Mesenchymal stem cell (in vitro differentiated cells and primary cell): ENCODE measurements around the gene CFAP410.
A peak's percentile ranks its signal among the peaks of the same experiment; 100 is the strongest.

Source experiments
- DNase-seq: peaks from one replicate; pipeline ENCODE4 v3.0.0-alpha.2; 2013
- H2AFZ ChIP-seq: one replicate; pipeline ENCODE4 v1.6.1; 2013; ENCODE audit warnings: low read depth, mild to moderate bottlenecking, control low read depth, inconsistent platforms, low read length, moderate library complexity
- H2AK5ac ChIP-seq: 2 replicates; pipeline ENCODE4 v1.6.1; 2013; ENCODE audit warnings: low read length, moderate library complexity, mild to moderate bottlenecking, inconsistent platforms; ENCODE audit not compliant: severe bottlenecking
- H2BK120ac ChIP-seq: one replicate; pipeline ENCODE4 v1.6.1; 2013; ENCODE audit warnings: low read depth, mild to moderate bottlenecking, inconsistent platforms, low read length, moderate library complexity
- H2BK12ac ChIP-seq, 2 experiments: one replicate each; pipeline ENCODE4 v1.6.1; 2013; ENCODE audit warnings: inconsistent platforms in 2 of 2, low read length in 2 of 2, mild to moderate bottlenecking in 2 of 2, moderate library complexity in 2 of 2, control low read depth in 1 of 2
- H2BK15ac ChIP-seq: one replicate; pipeline ENCODE4 v1.6.1; 2013; ENCODE audit warnings: mild to moderate bottlenecking, low read depth, inconsistent platforms; ENCODE audit not compliant: poor library complexity, severe bottlenecking
- H2BK5ac ChIP-seq: 2 replicates; pipeline ENCODE4 v1.6.1; 2013; ENCODE audit warnings: low read depth, mild to moderate bottlenecking, low read length, control low read depth, inconsistent platforms; ENCODE audit not compliant: poor library complexity, severe bottlenecking
- H3K14ac ChIP-seq, 2 experiments: one replicate each; pipeline ENCODE4 v1.6.1; 2013; ENCODE audit warnings: inconsistent platforms in 2 of 2, low read length in 2 of 2, control low read depth in 1 of 2, mild to moderate bottlenecking in 1 of 2, moderate library complexity in 1 of 2
- H3K18ac ChIP-seq, 2 experiments: one replicate each; pipeline ENCODE4 v1.6.1; 2013; ENCODE audit warnings: inconsistent platforms in 2 of 2, low read length in 2 of 2, control low read depth in 1 of 2, low read depth in 1 of 2, mild to moderate bottlenecking in 1 of 2
- H3K23ac ChIP-seq, 2 experiments: one replicate each; pipeline ENCODE4 v1.6.1; 2013; ENCODE audit warnings: inconsistent platforms in 2 of 2, low read length in 2 of 2, mild to moderate bottlenecking in 2 of 2, moderate library complexity in 2 of 2, control low read depth in 1 of 2
- H3K27ac ChIP-seq: 2 replicates; pipeline ENCODE4 v1.5.1; 2013; ENCODE audit warnings: mild to moderate bottlenecking, moderate library complexity, low read length, control low read depth, inconsistent platforms; ENCODE audit not compliant: poor library complexity, severe bottlenecking
- H3K27me3 ChIP-seq, 2 experiments: 2 replicates each; pipeline versions ENCODE4 v1.6.1 to v1.7.0; 2013; ENCODE audit warnings: low read length in 2 of 2, mild to moderate bottlenecking in 2 of 2, moderate library complexity in 2 of 2, control low read depth in 1 of 2, inconsistent platforms in 1 of 2; ENCODE audit not compliant: control insufficient read depth in 1 of 2, insufficient read depth in 1 of 2
- H3K36me3 ChIP-seq, 2 experiments: 2 replicates each; pipeline versions ENCODE4 v1.6.1 to v1.7.0; 2013; ENCODE audit warnings: low read length in 2 of 2, control low read depth in 1 of 2, inconsistent platforms in 1 of 2, low read depth in 1 of 2, mild to moderate bottlenecking in 1 of 2; ENCODE audit not compliant: insufficient read depth in 2 of 2, control insufficient read depth in 1 of 2
- H3K4ac ChIP-seq, 2 experiments: one replicate each; pipeline ENCODE4 v1.6.1; 2013; ENCODE audit warnings: inconsistent platforms in 2 of 2, low read length in 2 of 2, mild to moderate bottlenecking in 2 of 2, moderate library complexity in 2 of 2, control low read depth in 1 of 2, low read depth in 1 of 2
- H3K4me1 ChIP-seq: 2 replicates; pipeline ENCODE4 v1.6.1; 2013; ENCODE audit warnings: low read depth, low read length, control low read depth; ENCODE audit not compliant: control insufficient read depth, insufficient read depth
- H3K4me2 ChIP-seq: 2 replicates; pipeline ENCODE4 v1.6.1; 2013; ENCODE audit warnings: low read length, mild to moderate bottlenecking, inconsistent platforms; ENCODE audit not compliant: poor library complexity, severe bottlenecking
- H3K4me3 ChIP-seq, 2 experiments: 2 replicates each; pipeline versions ENCODE4 v1.5.1 to v1.7.0; 2013; ENCODE audit warnings: low read length in 2 of 2, mild to moderate bottlenecking in 2 of 2, control low read depth in 1 of 2, low read depth in 1 of 2; ENCODE audit not compliant: insufficient read depth in 1 of 2
- H3K79me1 ChIP-seq: replicated peaks from 2 replicates; pipeline ENCODE4 v1.6.1; 2013; ENCODE audit warnings: mild to moderate bottlenecking, control low read depth, low read length, inconsistent platforms; ENCODE audit not compliant: poor library complexity, severe bottlenecking
- H3K9ac ChIP-seq: 2 replicates; pipeline ENCODE4 v1.7.0; 2013; ENCODE audit warnings: mild to moderate bottlenecking, low read length, moderate library complexity
- H3K9me3 ChIP-seq: 2 replicates; pipeline ENCODE4 v1.7.0; 2013; ENCODE audit warnings: mild to moderate bottlenecking, low read length; ENCODE audit not compliant: control insufficient read depth
- H4K8ac ChIP-seq: one replicate; pipeline ENCODE4 v1.6.1; 2013; ENCODE audit warnings: inconsistent platforms, mild to moderate bottlenecking, low read length, moderate library complexity
- H4K91ac ChIP-seq: one replicate; pipeline ENCODE4 v1.6.1; 2013; ENCODE audit warnings: mild to moderate bottlenecking, low read length, inconsistent platforms
- WGBS: methylation state at CpG from one replicate; pipeline ENCODE4 v1.1.7; 2013; ENCODE audit warnings: mixed read lengths; 5-methylcytosine and 5-hydroxymethylcytosine counted together

CFAP410 gene

DNA sequence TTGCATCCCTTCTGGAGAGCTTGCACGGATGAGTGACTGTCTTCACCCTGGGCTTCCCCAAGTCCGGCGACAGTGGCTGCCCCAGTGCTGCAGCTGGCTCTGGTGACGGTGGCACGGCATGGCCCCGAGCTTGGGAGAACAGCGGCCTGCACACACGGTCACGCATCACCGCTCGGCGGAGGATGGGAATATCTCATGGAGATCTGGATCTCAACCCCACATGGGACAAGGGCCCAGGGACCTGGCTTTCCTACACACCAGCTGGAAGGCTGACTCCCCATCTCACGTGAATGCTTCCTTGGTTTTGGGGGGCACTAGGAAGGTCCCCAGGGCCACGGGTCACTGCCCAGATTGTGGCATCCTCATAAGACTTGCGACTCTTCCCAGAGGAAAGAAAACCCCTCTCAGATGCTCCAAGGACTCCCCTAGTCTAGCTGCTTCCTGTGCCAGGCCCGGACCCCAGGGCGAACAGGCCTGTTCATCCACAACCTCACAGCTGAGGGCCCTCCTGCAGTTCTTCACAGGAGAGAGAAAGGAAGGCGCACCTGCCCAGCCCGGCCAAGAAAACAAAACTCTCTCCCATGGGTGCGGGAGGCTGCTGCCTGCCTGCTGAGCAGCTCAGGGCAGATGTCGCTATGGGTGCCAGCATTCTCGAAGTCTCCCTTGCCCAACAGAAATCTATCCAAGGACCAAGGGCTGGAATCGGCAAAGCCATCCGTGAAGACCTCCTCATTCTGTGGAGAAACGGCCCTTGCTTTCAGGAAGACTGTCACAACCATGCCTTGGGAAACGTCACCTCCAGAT lies 9.9 kb downstream of the CFAP410 start:
- Histone ChIP-seq H3K27ac (no peak overlapping the region), H3K9ac (no peak overlapping the region), H3K23ac (no peak overlapping the region), H3K9me3 (no peaks in the 10 kb centered on the region), H4K8ac (no peak overlapping the region), H3K18ac (no peak overlapping the region), H3K36me3 (peaks cover 31 to 62% of the 10 kb centered on the region in 2 experiments), H2AK5ac (no peak overlapping the region), H2AFZ (no peak overlapping the region), H4K91ac (no peak overlapping the region), H3K4me1 (peaks cover 13% of the 10 kb centered on the region), H3K14ac (no peak overlapping the region), H3K27me3 (no peaks in the 10 kb centered on the region), H3K79me1 (no peaks in the 10 kb centered on the region), H2BK15ac (no peak overlapping the region), H2BK5ac (no peak overlapping the region), H2BK120ac (no peak overlapping the region), H2BK12ac (no peak overlapping the region), H3K4me3 (no peak overlapping the region), H3K4me2 (no peak overlapping the region), H3K4ac (no peak overlapping the region)
- 92% methylated on average over 26 of the region's 26 CpGs for WGBS
- no peak for DNase-seq

DNA sequence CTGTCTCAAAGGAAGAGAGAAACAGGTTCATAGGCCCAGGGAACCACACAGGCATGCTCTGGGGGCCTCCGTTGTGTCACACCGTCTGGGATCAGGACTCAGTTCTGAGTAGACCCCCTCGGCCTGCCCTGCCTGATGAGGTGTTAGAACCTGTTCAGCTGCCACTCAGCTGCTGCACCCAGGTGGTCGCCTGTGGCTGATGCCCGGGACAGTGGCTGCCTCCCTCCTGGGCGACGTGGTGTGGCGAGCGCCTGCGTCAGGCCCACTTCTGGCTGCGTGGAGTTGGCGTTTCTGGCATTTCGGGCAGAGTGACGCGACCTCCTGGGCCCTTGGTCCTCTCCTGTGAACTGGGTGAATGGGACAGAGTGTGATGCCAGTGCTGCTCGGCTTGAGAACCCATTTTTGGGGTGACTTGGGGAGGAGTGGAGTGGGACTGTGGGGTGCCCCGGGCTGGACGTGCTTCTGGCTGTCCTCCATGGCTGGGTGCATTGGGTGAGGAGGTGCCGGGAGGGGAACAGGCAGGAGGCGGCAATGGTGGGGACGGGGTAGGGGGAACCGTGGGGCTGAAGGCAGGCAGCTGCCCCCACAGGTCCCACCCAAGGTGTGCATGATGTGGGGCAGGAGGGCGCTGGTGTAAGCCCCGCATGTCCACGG lies 10.8 kb downstream of the CFAP410 start:
- Histone ChIP-seq H3K18ac (no peak overlapping the region), H2BK120ac (no peak overlapping the region), H3K4ac (no peak overlapping the region), H3K4me1 (peaks cover 13% of the 10 kb centered on the region), H2BK15ac (no peak overlapping the region), H3K9ac (no peak overlapping the region), H3K79me1 (no peaks in the 10 kb centered on the region), H3K27me3 (no peaks in the 10 kb centered on the region), H2BK12ac (no peak overlapping the region), H2AK5ac (no peak overlapping the region), H3K36me3 (peaks cover 38 to 71% of the 10 kb centered on the region in 2 experiments), H3K23ac (no peak overlapping the region), H3K9me3 (no peaks in the 10 kb centered on the region), H3K14ac (no peak overlapping the region), H3K4me2 (no peak overlapping the region), H2BK5ac (no peak overlapping the region), H4K8ac (no peak overlapping the region), H3K27ac (no peak overlapping the region), H4K91ac (no peak overlapping the region), H3K4me3 (peak overlapping the region in 1 of 2 experiments; percentile 18), H2AFZ (no peak overlapping the region)
- no peak for DNase-seq
- WGBS: 92% methylated on average over 25 of the region's 25 CpGs

- DNase-seq: no peak
- Histone ChIP-seq H3K27me3 (no peaks in the 10 kb centered on the region), H3K4me2 (no peak overlapping the region), H3K79me1 (peaks cover 2% of the 10 kb centered on the region), H3K14ac (no peak overlapping the region), H3K9me3 (no peaks in the 10 kb centered on the region), H4K8ac (no peak overlapping the region), H3K9ac (no peak overlapping the region), H2BK120ac (no peak overlapping the region), H2BK5ac (no peak overlapping the region), H3K18ac (no peak overlapping the region), H2AK5ac (no peak overlapping the region), H3K4me1 (peaks cover 13% of the 10 kb centered on the region), H3K23ac (no peak overlapping the region), H2BK15ac (no peak overlapping the region), H3K36me3 (peaks cover 41 to 73% of the 10 kb centered on the region in 2 experiments), H4K91ac (no peak overlapping the region), H2AFZ (no peak overlapping the region), H3K4ac (no peak overlapping the region), H2BK12ac (no peak overlapping the region), H3K4me3 (no peak overlapping the region), H3K27ac (no peak overlapping the region)
- WGBS: 98% methylated on average over 11 of the region's 11 CpGs
Observed at GRCh38 chr21:44327603-44327974, 11.6 kb downstream of the CFAP410 start.

DNA sequence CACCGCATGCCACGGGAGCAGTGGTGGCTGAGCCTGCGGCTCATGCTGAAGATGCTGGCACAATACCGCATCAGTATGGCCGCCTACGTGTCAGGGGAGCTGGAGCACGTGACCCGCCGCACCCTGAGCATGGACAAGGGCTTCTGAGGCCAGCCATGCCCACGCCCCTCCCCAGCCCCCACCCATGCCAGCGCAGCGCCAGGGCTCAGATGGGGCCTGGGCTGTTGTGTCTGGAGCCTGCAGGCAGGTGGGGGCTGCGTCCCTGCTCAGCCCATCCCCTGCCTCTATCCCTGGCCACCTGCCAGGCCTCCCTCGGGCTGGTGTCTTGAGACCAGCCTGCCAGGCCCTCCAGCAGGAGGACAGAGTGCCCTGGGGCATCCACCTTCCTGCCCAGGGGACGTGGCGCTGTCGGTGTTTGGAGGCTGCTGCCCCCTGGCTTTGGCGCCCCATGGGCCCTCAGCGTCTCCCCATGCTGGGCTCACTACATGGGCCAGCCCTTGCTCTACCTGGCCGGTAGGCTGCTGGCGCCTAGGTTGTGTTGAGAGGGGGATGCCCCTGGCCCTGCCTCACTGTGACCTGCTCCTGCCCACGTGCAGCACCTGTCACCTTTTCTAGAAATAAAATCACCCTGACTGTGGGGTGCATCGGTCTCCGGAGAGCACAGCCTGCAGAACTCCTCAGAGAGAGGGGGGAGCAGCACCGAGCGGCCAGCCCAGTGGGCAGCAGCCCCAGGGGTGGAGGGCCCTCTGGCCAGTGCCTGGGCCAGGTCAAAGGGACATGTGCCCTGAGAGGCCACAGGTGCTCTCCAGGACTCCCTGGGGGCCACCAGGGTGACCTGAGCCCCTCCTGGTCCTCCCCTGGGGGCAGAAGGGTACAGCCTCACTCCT lies 12.2 kb downstream of the CFAP410 start:
- Histone ChIP-seq H3K9me3 (no peaks in the 10 kb centered on the region), H2BK120ac (no peak overlapping the region), H3K18ac (no peak overlapping the region), H3K79me1 (peaks cover 2% of the 10 kb centered on the region), H2AK5ac (no peak overlapping the region), H4K8ac (no peak overlapping the region), H2BK5ac (no peak overlapping the region), H4K91ac (no peak overlapping the region), H3K14ac (no peak overlapping the region), H3K4me3 (no peak overlapping the region), H3K9ac (no peak overlapping the region), H3K36me3 (peaks cover 41 to 75% of the 10 kb centered on the region in 2 experiments), H3K27ac (no peak overlapping the region), H3K4me2 (no peak overlapping the region), H2AFZ (no peak overlapping the region), H2BK12ac (no peak overlapping the region), H2BK15ac (no peak overlapping the region), H3K4me1 (peaks cover 12% of the 10 kb centered on the region), H3K27me3 (no peaks in the 10 kb centered on the region), H3K23ac (no peak overlapping the region), H3K4ac (no peak overlapping the region)
- no peak for DNase-seq
- WGBS: 98% methylated on average over 25 of the region's 26 CpGs
